ENCODE measurements around the gene FAT1.

DNA sequence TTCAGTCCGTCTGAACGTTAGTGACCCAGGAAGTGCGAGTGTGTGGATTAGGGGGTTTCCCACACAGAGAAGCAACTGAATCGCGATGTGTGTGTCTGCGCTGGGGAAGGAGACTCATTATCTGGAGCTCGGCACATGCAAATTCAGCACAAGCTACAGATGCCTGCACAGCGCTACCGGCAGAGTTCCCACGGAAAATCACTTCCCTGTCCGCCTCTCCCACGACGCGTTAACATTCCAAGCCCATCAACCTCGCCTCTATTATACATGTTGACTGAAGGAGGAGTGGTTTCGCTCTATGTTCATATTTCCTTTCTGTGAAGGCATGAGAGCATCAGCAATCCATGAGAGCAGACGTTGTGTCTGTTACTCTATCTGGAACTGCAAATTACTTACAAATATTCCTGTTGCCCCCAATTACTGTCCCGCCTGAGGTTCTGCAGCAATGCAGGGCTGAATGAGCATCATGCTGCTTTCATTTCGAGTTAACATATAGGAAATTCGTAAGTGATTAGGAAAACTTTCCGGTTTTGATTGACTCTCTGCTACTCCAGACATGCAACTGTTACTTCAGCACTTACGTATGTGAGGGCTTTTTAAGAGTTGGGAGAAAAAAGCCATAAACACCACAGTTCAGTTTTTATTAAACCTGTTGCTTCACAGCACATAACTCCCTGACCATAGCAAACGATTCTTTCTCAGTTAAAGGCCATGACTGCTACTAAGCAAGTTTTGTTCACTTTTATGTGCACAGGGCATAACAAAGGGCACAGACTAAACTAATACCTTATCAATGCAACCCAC lies 153.3 kb downstream of the FAT1 start:
- no peak for TF ChIP-seq POLR2A (IDR thresholded peaks at IDR 0.05)
- TF ChIP-seq, protein P1, sequence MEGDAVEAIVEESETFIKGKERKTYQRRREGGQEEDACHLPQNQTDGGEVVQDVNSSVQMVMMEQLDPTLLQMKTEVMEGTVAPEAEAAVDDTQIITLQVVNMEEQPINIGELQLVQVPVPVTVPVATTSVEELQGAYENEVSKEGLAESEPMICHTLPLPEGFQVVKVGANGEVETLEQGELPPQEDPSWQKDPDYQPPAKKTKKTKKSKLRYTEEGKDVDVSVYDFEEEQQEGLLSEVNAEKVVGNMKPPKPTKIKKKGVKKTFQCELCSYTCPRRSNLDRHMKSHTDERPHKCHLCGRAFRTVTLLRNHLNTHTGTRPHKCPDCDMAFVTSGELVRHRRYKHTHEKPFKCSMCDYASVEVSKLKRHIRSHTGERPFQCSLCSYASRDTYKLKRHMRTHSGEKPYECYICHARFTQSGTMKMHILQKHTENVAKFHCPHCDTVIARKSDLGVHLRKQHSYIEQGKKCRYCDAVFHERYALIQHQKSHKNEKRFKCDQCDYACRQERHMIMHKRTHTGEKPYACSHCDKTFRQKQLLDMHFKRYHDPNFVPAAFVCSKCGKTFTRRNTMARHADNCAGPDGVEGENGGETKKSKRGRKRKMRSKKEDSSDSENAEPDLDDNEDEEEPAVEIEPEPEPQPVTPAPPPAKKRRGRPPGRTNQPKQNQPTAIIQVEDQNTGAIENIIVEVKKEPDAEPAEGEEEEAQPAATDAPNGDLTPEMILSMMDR (IDR thresholded peaks at IDR 0.05 in 4 of 5, conservative IDR thresholded peaks at IDR 0.05 in 1 of 5), result no peak

Measured in gastrocnemius medialis (tissue), 4 donors.